Breast epithelium (tissue), 3 donors: ENCODE data around the gene TAL1.
"Not testable (repeated sequence)": the region's sequence is repeated elsewhere in the genome, so short reads cannot be mapped to it uniquely, and the experiment has no call there.

Experiments
- POLR2A ChIP-seq: fragments of 450-650 bp; IDR thresholded peaks from one replicate; pipeline ENCODE4 v1.6.1; 2016; ENCODE audit warnings: antibody characterized with exemption, mild to moderate bottlenecking, moderate library complexity
- POLR2AphosphoS5 ChIP-seq, 3 donors: sonication (generic); formaldehyde crosslinking; IDR thresholded peaks; one replicate each; pipeline ENCODE4 v1.6.1; 2017; ENCODE audit warnings: antibody characterized with exemption in 3 of 3
- TF ChIP-seq, protein P1 (sequence below), 3 donors: fragments of 450-650 bp; IDR thresholded peaks; one replicate each; pipeline ENCODE4 v1.5.1; 2016 to 2017; ENCODE audit warnings: antibody characterized with exemption in 3 of 3, mild to moderate bottlenecking in 3 of 3, moderate library complexity in 3 of 3

DNA sequence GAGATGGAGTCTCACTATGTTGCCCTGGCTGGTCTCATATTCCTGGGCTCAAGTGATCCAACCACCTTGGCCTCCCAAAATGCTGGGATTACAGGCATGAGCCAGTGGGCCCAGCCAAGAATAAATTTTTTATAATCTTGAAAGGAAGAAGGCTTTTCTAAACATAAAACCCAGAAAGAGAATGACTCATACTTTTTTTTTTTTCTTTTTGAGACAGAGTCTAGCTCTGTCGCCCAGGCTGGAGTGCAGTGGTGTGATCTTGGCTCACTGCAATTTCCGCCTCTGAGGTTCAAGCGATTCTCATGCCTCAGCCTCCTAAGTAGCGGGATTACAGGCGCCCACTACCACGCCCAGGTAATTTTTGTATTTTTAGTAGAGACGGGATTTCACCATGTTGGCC is 43.8 kb upstream of the TAL1 start:
- TF ChIP-seq, protein P1, sequence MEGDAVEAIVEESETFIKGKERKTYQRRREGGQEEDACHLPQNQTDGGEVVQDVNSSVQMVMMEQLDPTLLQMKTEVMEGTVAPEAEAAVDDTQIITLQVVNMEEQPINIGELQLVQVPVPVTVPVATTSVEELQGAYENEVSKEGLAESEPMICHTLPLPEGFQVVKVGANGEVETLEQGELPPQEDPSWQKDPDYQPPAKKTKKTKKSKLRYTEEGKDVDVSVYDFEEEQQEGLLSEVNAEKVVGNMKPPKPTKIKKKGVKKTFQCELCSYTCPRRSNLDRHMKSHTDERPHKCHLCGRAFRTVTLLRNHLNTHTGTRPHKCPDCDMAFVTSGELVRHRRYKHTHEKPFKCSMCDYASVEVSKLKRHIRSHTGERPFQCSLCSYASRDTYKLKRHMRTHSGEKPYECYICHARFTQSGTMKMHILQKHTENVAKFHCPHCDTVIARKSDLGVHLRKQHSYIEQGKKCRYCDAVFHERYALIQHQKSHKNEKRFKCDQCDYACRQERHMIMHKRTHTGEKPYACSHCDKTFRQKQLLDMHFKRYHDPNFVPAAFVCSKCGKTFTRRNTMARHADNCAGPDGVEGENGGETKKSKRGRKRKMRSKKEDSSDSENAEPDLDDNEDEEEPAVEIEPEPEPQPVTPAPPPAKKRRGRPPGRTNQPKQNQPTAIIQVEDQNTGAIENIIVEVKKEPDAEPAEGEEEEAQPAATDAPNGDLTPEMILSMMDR (IDR thresholded peaks at IDR 0.05): not testable (repeated sequence)
- TF ChIP-seq POLR2A; POLR2AphosphoS5 (IDR thresholded peaks at IDR 0.05): not testable (repeated sequence)
